ENCODE data around the gene FAM227B. TPM values are rescaled to one million over a fixed set of nuclear protein-coding genes. Genes with fewer than 3 reads are reported as not detected.
A peak's percentile ranks its signal among the peaks of the same experiment; 100 is the strongest.

Gene FAM227B
- total RNA-seq, 4 donors from 2014 or later: 2.1 to 8.0 (median 5.1) TPM

DNA sequence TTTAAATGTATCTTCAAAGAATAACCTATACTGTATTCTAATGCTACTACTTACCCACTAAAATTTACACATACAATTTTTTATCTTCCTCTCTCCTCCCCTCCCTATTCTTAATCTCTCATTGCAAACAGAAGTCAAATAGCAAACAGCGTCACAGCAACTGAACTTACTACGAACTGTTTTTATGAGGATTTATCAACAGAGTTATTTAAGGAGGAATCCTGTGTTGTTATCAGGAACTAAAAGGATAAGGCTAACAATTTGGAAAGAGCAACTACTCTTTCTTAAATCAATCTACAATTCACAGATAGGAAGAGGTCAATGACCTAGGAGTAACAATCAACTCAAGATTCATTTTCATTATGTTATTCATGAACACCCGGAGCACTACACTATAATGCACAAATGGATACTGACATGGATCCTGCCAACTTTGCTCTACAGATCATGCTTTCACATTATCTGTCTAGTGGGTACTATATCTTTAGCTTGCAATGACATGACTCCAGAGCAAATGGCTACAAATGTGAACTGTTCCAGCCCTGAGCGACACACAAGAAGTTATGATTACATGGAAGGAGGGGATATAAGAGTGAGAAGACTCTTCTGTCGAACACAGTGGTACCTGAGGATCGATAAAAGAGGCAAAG, 196.6 kb downstream of the FAM227B start:
- peak overlapping the region; percentile 62 for H3K27ac ChIP-seq
- no peaks in the 10 kb centered on the region for H3K27me3 ChIP-seq
- 49% methylated on average over 6 of the region's 6 CpGs for WGBS
- H3K9me3 ChIP-seq: no peaks in the 10 kb centered on the region
- peaks cover 11% of the 10 kb centered on the region for H3K4me1 ChIP-seq
- no peak for TF ChIP-seq EP300 (IDR thresholded peaks at IDR 0.05)
- no peak for TF ChIP-seq POLR2A (IDR thresholded peaks at IDR 0.05)
- TF ChIP-seq, protein P1, sequence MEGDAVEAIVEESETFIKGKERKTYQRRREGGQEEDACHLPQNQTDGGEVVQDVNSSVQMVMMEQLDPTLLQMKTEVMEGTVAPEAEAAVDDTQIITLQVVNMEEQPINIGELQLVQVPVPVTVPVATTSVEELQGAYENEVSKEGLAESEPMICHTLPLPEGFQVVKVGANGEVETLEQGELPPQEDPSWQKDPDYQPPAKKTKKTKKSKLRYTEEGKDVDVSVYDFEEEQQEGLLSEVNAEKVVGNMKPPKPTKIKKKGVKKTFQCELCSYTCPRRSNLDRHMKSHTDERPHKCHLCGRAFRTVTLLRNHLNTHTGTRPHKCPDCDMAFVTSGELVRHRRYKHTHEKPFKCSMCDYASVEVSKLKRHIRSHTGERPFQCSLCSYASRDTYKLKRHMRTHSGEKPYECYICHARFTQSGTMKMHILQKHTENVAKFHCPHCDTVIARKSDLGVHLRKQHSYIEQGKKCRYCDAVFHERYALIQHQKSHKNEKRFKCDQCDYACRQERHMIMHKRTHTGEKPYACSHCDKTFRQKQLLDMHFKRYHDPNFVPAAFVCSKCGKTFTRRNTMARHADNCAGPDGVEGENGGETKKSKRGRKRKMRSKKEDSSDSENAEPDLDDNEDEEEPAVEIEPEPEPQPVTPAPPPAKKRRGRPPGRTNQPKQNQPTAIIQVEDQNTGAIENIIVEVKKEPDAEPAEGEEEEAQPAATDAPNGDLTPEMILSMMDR (IDR thresholded peaks at IDR 0.05): no peak
- TF ChIP-seq POLR2AphosphoS5 (IDR thresholded peaks at IDR 0.05): no peak
- H3K36me3 ChIP-seq: no peaks in the 10 kb centered on the region
- H3K4me3 ChIP-seq: peak overlapping the region; percentile 41
- no peak for DNase-seq (ENCODE audit: low spot score in 2 of 2)

DNA sequence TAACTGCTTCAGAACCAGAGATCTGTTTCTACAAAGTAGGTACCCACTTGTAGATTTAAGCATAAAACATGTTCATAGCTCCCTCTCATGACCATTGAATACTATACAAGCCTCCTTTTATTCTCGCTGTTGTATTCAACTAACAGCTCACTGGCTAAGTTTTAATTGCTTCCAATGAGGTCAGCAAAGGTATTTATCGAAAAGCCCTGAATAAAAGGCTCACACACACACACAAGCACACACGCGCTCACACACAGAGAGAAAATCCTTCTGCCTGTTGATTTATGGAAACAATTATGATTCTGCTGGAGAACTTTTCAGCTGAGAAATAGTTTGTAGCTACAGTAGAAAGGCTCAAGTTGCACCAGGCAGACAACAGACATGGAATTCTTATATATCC, 197.6 kb downstream of the FAM227B start, which contains the start of gene FGF7:
Gene FGF7 (plus strand): TSS at position 222 of the 400 bp plus-strand sequence. CDS start 1,056 bp downstream, outside the sequence.
- Histone ChIP-seq H3K27ac (peak within 1 kb of the TSS; percentile 62), H3K4me1 (peaks cover 11% of the 10 kb centered on the region), H3K9me3 (no peaks in the 10 kb centered on the region), H3K36me3 (no peaks in the 10 kb centered on the region), H3K4me3 (peak within 1 kb of the TSS; percentile 41), H3K27me3 (no peaks in the 10 kb centered on the region)
- no peak for DNase-seq (ENCODE audit: low spot score in 2 of 2)
- TF ChIP-seq POLR2AphosphoS5 (IDR thresholded peaks at IDR 0.05) (peak in 2 of 3 donors; percentile 10 to 17), POLR2A (IDR thresholded peaks at IDR 0.05) (peak in 1 of 2 donors; percentile 74)
- TF ChIP-seq, protein P1 (IDR thresholded peaks at IDR 0.05): no peak
- WGBS: 45% methylated on average over 4 of the region's 4 CpGs

DNA sequence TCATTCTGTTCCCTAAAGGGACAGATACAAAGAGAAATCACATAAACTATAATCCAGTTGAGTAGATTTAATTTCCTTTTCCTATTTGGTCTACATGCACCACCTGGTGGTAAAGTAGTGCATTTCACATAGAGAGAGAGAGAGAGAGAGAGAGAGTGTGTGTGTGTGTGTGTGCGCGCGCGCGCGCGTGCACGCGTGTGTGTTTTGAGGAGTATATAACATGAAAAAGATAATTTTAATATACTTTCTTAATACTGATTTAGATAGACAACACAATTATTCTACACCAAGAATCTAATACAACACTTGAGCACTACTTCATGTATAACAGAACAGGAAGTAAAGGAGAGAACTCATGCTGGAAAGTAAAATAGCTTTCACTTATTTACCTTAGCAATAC, 198.6 kb downstream of the FAM227B start:
- H3K27me3 ChIP-seq: no peaks in the 10 kb centered on the region

DNA sequence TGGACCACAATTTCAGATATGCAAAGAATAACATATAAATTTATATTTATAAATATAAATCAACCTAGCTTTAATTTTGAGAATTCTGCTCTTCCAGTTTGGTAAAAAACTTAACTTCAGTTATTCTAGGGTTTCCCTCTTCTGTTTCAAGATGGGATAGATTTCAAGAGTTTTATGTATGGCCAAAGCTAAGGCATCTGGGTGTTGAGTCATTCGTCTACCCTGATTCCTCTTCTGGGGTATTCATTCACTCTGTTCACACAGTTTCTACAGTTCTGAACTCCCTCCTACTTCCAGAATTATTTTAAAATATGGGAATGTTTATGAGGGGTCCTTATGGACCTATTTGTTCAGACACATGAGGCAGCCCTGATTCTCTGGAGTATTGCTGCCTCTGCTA, 201.8 kb downstream of the FAM227B start:
- Histone ChIP-seq H3K4me1 (peaks cover 11% of the 10 kb centered on the region), H3K36me3 (no peaks in the 10 kb centered on the region), H3K27me3 (no peaks in the 10 kb centered on the region), H3K4me3 (no peak overlapping the region), H3K27ac (no peak overlapping the region), H3K9me3 (no peaks in the 10 kb centered on the region)
- no peak for DNase-seq (ENCODE audit: low spot score in 2 of 2)
- 66% methylated on average over 1 of the region's 1 CpG for WGBS
- TF ChIP-seq, protein P1 (IDR thresholded peaks at IDR 0.05): no peak
- TF ChIP-seq EP300 (IDR thresholded peaks at IDR 0.05) (no peak), POLR2A (IDR thresholded peaks at IDR 0.05) (no peak), POLR2AphosphoS5 (IDR thresholded peaks at IDR 0.05) (no peak)

More for the DNA sequence above, 198.6 kb downstream of the FAM227B start:
- peak; percentile 57 to 72 for DNase-seq (ENCODE audit: low spot score in 2 of 2)
- Histone ChIP-seq H3K27ac (no peak overlapping the region), H3K9me3 (no peaks in the 10 kb centered on the region), H3K36me3 (no peaks in the 10 kb centered on the region), H3K4me1 (peaks cover 11% of the 10 kb centered on the region), H3K4me3 (peak overlapping the region; percentile 34)
- TF ChIP-seq, protein P1 (IDR thresholded peaks at IDR 0.05): peak; percentile 52 to 69
- no peak for TF ChIP-seq POLR2AphosphoS5 (IDR thresholded peaks at IDR 0.05)
- 20% methylated on average over 9 of the region's 9 CpGs for WGBS

DNA sequence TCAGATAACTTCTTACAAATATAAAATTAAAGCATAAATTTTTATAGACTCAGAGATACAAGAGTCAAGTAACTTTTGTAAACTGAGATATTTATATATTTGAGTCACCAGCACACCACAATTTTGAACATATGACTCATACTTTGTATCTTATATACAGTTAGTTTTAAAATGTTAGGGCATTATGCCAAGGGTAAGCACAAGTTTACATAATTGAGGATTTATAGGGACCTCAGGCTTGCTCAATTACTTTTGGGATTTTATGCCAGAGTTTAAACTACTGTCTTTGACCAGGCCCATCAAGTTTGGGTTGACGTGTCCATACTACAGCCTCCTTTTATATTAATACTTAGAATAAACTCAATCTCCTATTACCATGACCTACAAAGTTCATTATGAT, 205.0 kb downstream of the FAM227B start:
- no peak for DNase-seq (ENCODE audit: low spot score in 2 of 2)
- no peak overlapping the region for H3K4me3 ChIP-seq
- H3K9me3 ChIP-seq: no peaks in the 10 kb centered on the region
- H3K27me3 ChIP-seq: no peaks in the 10 kb centered on the region
- H3K36me3 ChIP-seq: no peaks in the 10 kb centered on the region
- TF ChIP-seq, protein P1 (IDR thresholded peaks at IDR 0.05): no peak
- no peak for TF ChIP-seq POLR2A (IDR thresholded peaks at IDR 0.05)
- no peak for TF ChIP-seq POLR2AphosphoS5 (IDR thresholded peaks at IDR 0.05)
- no peak for TF ChIP-seq EP300 (IDR thresholded peaks at IDR 0.05)
- H3K27ac ChIP-seq: no peak overlapping the region
- WGBS: 64% methylated on average over 1 of the region's 1 CpG
- H3K4me1 ChIP-seq: no peaks in the 10 kb centered on the region
